ENCODE measurements around the gene DCP2. TPM values are rescaled to one million over a fixed set of nuclear protein-coding genes. Genes with fewer than 3 reads are reported as not detected.

The DCP2 gene
- total RNA-seq, 2 experiments from 2014 or later: 129 TPM

GRCh38 chr5:113025596-113025995 lies 49.0 kb downstream of the DCP2 start:
- intact Hi-C loops (cut with micrococcal nuclease): no loop called here
- Mint-ChIP-seq H3K27ac (no peak overlapping the region), H3K36me3 (ENCODE audit: low read depth) (peaks cover 28% of the 10 kb centered on the region), H3K4me1 (ENCODE audit: low read depth) (peaks cover 24% of the 10 kb centered on the region), H3K27me3 (ENCODE audit: low read depth) (no peaks in the 10 kb centered on the region), H3K9me3 (no peaks in the 10 kb centered on the region), H3K4me3 (no peak overlapping the region)
- CTCF ChIA-PET: interaction anchor here (0.6 to 1.7 kb wide), 3 partner anchors 29 to 605 kb away, joined by 5 to 8 read pairs (median 5); no protein-coding TSS in a partner anchor
- DNase-seq: no peak

DNA sequence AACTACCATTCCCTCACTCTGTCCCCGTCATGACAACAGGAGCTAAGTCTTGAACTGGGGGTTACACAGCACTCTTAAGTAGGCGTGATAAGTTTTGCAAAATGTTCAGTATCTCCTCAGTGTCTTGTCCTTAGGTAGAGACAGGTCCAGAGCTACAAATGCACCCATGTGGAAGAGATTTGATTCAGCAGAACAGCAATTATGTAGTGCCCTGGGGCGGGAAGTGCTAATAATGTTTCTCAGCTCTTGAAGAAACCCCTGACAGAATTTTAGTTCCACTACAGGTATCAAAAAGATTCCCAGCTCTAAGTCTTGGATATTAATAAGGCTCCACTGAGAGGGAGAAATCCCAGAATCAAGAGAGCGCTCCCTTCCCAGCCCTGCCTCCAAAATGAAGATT lies 49.6 kb downstream of the DCP2 start:
- Mint-ChIP-seq H3K36me3 (ENCODE audit: low read depth) (peaks cover 26% of the 10 kb centered on the region), H3K9me3 (no peaks in the 10 kb centered on the region), H3K4me3 (no peak overlapping the region), H3K27ac (no peak overlapping the region), H3K4me1 (ENCODE audit: low read depth) (peaks cover 18% of the 10 kb centered on the region), H3K27me3 (ENCODE audit: low read depth) (no peaks in the 10 kb centered on the region)
- DNase-seq: no peak
- intact Hi-C loops (cut with micrococcal nuclease): no loop called here
- CTCF ChIA-PET: interaction anchor here (0.6 to 1.7 kb wide), 2 partner anchors 19 to 30 kb away, joined by 4 to 5 read pairs; no protein-coding TSS in a partner anchor

- H3K4me3 Mint-ChIP-seq: no peak overlapping the region
- no peak for DNase-seq
- H3K27me3 Mint-ChIP-seq (ENCODE audit: low read depth): no peaks in the 10 kb centered on the region
- peaks cover 26% of the 10 kb centered on the region for H3K36me3 Mint-ChIP-seq (ENCODE audit: low read depth)
- CTCF ChIA-PET: no interaction called here
- H3K9me3 Mint-ChIP-seq: no peaks in the 10 kb centered on the region
- H3K27ac Mint-ChIP-seq: no peak overlapping the region
- intact Hi-C loops (cut with micrococcal nuclease): no loop called here
- peaks cover 11% of the 10 kb centered on the region for H3K4me1 Mint-ChIP-seq (ENCODE audit: low read depth)
Observed at GRCh38 chr5:113027015-113027414, 50.4 kb downstream of the DCP2 start.

DNA sequence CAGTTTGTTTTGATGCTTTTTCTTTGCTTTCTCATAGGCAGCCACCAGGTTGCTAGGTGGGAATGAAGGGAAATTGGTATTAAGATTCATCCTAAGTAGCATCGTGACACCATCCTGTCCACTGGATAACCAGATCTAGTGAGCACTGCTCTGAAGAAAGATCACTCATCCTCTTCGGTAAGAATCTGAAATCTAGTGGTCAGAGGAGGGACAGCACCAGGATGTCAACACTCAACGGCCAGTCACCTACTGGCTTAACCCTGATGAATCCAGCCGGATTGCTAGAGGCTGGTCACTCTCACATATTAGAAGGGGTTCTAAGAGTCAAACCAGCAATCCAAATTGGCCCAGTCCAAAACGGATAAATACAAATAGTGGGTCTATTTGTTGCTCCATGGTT lies 50.8 kb downstream of the DCP2 start:
- Mint-ChIP-seq H3K27ac (no peak overlapping the region), H3K36me3 (ENCODE audit: low read depth) (peaks cover 26% of the 10 kb centered on the region), H3K9me3 (no peaks in the 10 kb centered on the region), H3K4me1 (ENCODE audit: low read depth) (peaks cover 7% of the 10 kb centered on the region), H3K4me3 (no peak overlapping the region), H3K27me3 (ENCODE audit: low read depth) (no peaks in the 10 kb centered on the region)
- DNase-seq: no peak
- CTCF ChIA-PET: no interaction called here
- intact Hi-C loops (cut with micrococcal nuclease): no loop called here

- Mint-ChIP-seq H3K36me3 (ENCODE audit: low read depth) (peaks cover 17% of the 10 kb centered on the region), H3K27ac (no peak overlapping the region), H3K4me3 (no peak overlapping the region), H3K4me1 (ENCODE audit: low read depth) (no peaks in the 10 kb centered on the region), H3K27me3 (ENCODE audit: low read depth) (no peaks in the 10 kb centered on the region), H3K9me3 (no peaks in the 10 kb centered on the region)
- no peak for DNase-seq
- intact Hi-C loops (cut with micrococcal nuclease): no loop called here
- CTCF ChIA-PET: no interaction called here
Observed at GRCh38 chr5:113029614-113030013, 53.0 kb downstream of the DCP2 start.

DNA sequence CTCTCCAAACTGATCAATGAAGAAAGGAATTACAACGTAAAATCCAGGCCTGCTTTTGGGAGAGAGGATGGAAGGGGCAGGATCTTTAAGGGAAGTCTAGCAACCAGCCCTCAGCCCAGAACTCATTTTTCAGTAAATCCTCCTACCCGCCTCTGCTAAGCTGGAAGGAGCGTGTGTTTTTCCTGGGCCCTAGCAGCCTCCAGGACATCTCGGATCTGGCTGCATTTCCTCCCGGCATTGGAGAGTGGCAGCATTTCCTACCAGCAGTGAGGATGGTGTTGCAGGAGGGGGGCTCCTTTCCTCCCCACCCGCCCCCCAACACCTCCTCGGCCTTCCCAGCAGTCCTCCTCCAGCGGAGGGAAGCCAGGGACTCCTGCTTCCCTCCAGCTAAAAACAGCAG lies 54.5 kb downstream of the DCP2 start:
- Mint-ChIP-seq H3K4me3 (no peak overlapping the region), H3K9me3 (no peaks in the 10 kb centered on the region), H3K27me3 (ENCODE audit: low read depth) (no peaks in the 10 kb centered on the region), H3K4me1 (ENCODE audit: low read depth) (no peaks in the 10 kb centered on the region), H3K27ac (no peak overlapping the region), H3K36me3 (ENCODE audit: low read depth) (peaks cover 12% of the 10 kb centered on the region)
- intact Hi-C loops (cut with micrococcal nuclease): no loop called here
- no peak for DNase-seq
- CTCF ChIA-PET: interaction anchor here (1.0 kb wide), 1 partner anchor 35 kb away, joined by 3 read pairs; no protein-coding TSS in a partner anchor

- DNase-seq: no peak
- CTCF ChIA-PET: interaction anchor here (1.0 kb wide), 1 partner anchor 35 kb away, joined by 3 read pairs; no protein-coding TSS in a partner anchor
- Mint-ChIP-seq H3K36me3 (ENCODE audit: low read depth) (peaks cover 10% of the 10 kb centered on the region), H3K9me3 (no peaks in the 10 kb centered on the region), H3K4me1 (ENCODE audit: low read depth) (no peaks in the 10 kb centered on the region), H3K27ac (no peak overlapping the region), H3K27me3 (ENCODE audit: low read depth) (no peaks in the 10 kb centered on the region), H3K4me3 (no peak overlapping the region)
- intact Hi-C loops (cut with micrococcal nuclease): no loop called here
Observed at GRCh38 chr5:113031557-113031956, 55.0 kb downstream of the DCP2 start.

GRCh38 chr5:113034182-113034773 lies 57.7 kb downstream of the DCP2 start:
- Mint-ChIP-seq H3K9me3 (no peaks in the 10 kb centered on the region), H3K4me3 (no peak overlapping the region), H3K27me3 (ENCODE audit: low read depth) (no peaks in the 10 kb centered on the region), H3K4me1 (ENCODE audit: low read depth) (no peaks in the 10 kb centered on the region), H3K36me3 (ENCODE audit: low read depth) (no peaks in the 10 kb centered on the region), H3K27ac (no peak overlapping the region)
- DNase-seq: no peak
- CTCF ChIA-PET: no interaction called here
- intact Hi-C loops (cut with micrococcal nuclease): no loop called here

- Mint-ChIP-seq H3K4me3 (no peak overlapping the region), H3K36me3 (ENCODE audit: low read depth) (no peaks in the 10 kb centered on the region), H3K4me1 (ENCODE audit: low read depth) (no peaks in the 10 kb centered on the region), H3K27ac (no peak overlapping the region), H3K27me3 (ENCODE audit: low read depth) (no peaks in the 10 kb centered on the region), H3K9me3 (no peaks in the 10 kb centered on the region)
- intact Hi-C loops (cut with micrococcal nuclease): no loop called here
- CTCF ChIA-PET: no interaction called here
- no peak for DNase-seq
Observed at GRCh38 chr5:113035096-113035495, 58.5 kb downstream of the DCP2 start.

- intact Hi-C loops (cut with micrococcal nuclease): no loop called here
- no peak overlapping the region for H3K4me3 Mint-ChIP-seq
- H3K4me1 Mint-ChIP-seq (ENCODE audit: low read depth): no peaks in the 10 kb centered on the region
- no peak for DNase-seq
- no peak overlapping the region for H3K27ac Mint-ChIP-seq
- no peaks in the 10 kb centered on the region for H3K9me3 Mint-ChIP-seq
- H3K27me3 Mint-ChIP-seq (ENCODE audit: low read depth): no peaks in the 10 kb centered on the region
- no peaks in the 10 kb centered on the region for H3K36me3 Mint-ChIP-seq (ENCODE audit: low read depth)
- CTCF ChIA-PET: no interaction called here
Observed at GRCh38 chr5:113036321-113036720, 59.7 kb downstream of the DCP2 start.

GRCh38 chr5:113036826-113037225 lies 60.2 kb downstream of the DCP2 start:
- no peaks in the 10 kb centered on the region for H3K27me3 Mint-ChIP-seq (ENCODE audit: low read depth)
- no peak overlapping the region for H3K4me3 Mint-ChIP-seq
- H3K4me1 Mint-ChIP-seq (ENCODE audit: low read depth): no peaks in the 10 kb centered on the region
- H3K27ac Mint-ChIP-seq: no peak overlapping the region
- no peak for DNase-seq
- no peaks in the 10 kb centered on the region for H3K36me3 Mint-ChIP-seq (ENCODE audit: low read depth)
- CTCF ChIA-PET: no interaction called here
- H3K9me3 Mint-ChIP-seq: no peaks in the 10 kb centered on the region
- intact Hi-C loops (cut with micrococcal nuclease): no loop called here

DNA sequence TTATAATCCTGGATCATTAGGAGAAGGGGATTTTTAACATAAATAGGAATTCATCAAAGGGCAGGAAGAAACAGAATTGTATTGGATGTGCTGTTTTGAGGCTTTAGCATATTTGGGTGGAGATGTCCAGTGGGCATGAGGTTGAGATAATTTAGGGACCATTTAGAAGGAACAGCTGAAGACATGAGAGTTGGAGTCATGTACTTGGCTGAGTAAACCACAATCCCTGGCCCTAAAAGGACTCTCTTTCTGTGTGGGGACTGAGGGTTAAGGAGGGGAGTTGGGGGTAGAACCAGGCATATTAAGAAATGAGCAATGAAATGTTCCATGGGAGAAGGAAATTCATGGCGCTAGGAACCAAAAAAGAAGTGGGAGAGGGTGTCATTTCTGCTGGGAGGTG lies 61.5 kb downstream of the DCP2 start:
- Mint-ChIP-seq H3K4me1 (ENCODE audit: low read depth) (no peaks in the 10 kb centered on the region), H3K27me3 (ENCODE audit: low read depth) (no peaks in the 10 kb centered on the region), H3K9me3 (no peaks in the 10 kb centered on the region), H3K27ac (no peak overlapping the region), H3K4me3 (no peak overlapping the region), H3K36me3 (ENCODE audit: low read depth) (no peaks in the 10 kb centered on the region)
- no peak for DNase-seq
- intact Hi-C loops (cut with micrococcal nuclease): no loop called here
- CTCF ChIA-PET: no interaction called here

DNA sequence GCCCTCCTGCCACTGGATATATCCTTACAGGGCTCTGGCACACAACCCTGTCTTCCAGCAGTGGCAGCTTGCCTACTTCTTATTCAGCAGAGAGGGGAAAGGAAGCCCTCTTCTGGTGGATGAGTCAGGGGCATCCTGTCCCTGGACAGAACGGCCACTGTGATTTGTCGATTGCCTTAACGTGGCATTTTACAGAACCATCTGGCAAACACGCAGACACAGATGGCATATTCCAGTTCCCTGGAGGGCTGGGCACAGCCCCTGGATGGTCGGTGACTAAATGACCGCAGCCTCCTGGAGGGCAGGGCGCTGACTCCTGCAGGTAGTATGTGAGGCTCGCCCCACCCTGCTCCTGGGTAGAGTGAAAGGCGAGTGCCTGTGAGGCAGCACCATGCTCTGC lies 62.1 kb downstream of the DCP2 start:
- intact Hi-C loops (cut with micrococcal nuclease): no loop called here
- no peak overlapping the region for H3K27ac Mint-ChIP-seq
- CTCF ChIA-PET: interaction anchor here (1.0 kb wide), 1 partner anchor 43 kb away, joined by 3 read pairs; no protein-coding TSS in a partner anchor
- H3K36me3 Mint-ChIP-seq (ENCODE audit: low read depth): no peaks in the 10 kb centered on the region
- no peak overlapping the region for H3K4me3 Mint-ChIP-seq
- no peaks in the 10 kb centered on the region for H3K4me1 Mint-ChIP-seq (ENCODE audit: low read depth)
- no peaks in the 10 kb centered on the region for H3K27me3 Mint-ChIP-seq (ENCODE audit: low read depth)
- no peak for DNase-seq
- H3K9me3 Mint-ChIP-seq: no peaks in the 10 kb centered on the region

Measured in activated naive CD4-positive, alpha-beta T cell treated with anti-CD3 and anti-CD28 coated beads for 36 hours (primary cell).